OCI-LY3 (cell line): ENCODE data around the gene ABCA2.
"Not testable (repeated sequence)": the region's sequence is repeated elsewhere in the genome, so short reads cannot be mapped to it uniquely, and the experiment has no call there.

Experiments
- H2AFZ ChIP-seq: fragments of 200-600, 300-600 bp; shearing (Covaris generic); 2 replicates; pipeline ENCODE4 v1.6.0; 2014; ENCODE audit warnings: antibody characterized with exemption, low read depth, low read length
- H3K27ac ChIP-seq: fragments of 200-600, 300-600 bp; sonication (generic); 2 replicates; pipeline ENCODE4 v1.5.1; 2014; ENCODE audit warnings: mild to moderate bottlenecking, low read length, moderate library complexity, mixed read lengths
- H3K27me3 ChIP-seq: fragments of 200-600, 300-600 bp; sonication (generic); 2 replicates; pipeline ENCODE4 v1.6.1; 2014; ENCODE audit warnings: low read depth, low read length, mixed read lengths
- H3K36me3 ChIP-seq: fragments of 200-600, 300-600 bp; sonication (generic); replicated peaks from 2 replicates; pipeline ENCODE3; 2014; ENCODE audit warnings: low read depth, low read length, mixed read lengths
- H3K4me1 ChIP-seq: fragments of 300-600, 200-600 bp; sonication (generic); 2 replicates; pipeline ENCODE4 v1.6.1; 2014; ENCODE audit warnings: low read length, mixed read lengths
- H3K4me2 ChIP-seq: fragments of 200-600, 300-600 bp; sonication (generic); 2 replicates; pipeline ENCODE4 v1.6.1; 2014; ENCODE audit warnings: low read length, mixed read lengths
- H3K4me3 ChIP-seq: fragments of 300-600, 200-600 bp; sonication (generic); 2 replicates; pipeline ENCODE4 v1.5.1; 2014; ENCODE audit warnings: antibody characterized with exemption, mild to moderate bottlenecking, low read length, moderate library complexity
- H3K79me2 ChIP-seq: fragments of 300-600, 200-600 bp; shearing (Covaris generic); 2 replicates; pipeline ENCODE4 v1.6.1; 2014; ENCODE audit warnings: mild to moderate bottlenecking, low read length, mixed read lengths
- H3K9ac ChIP-seq: fragments of 300-600, 200-600 bp; shearing (Covaris generic); 2 replicates; pipeline ENCODE4 v1.6.0; 2014; ENCODE audit warnings: mild to moderate bottlenecking, low read length, moderate library complexity
- H3K9me3 ChIP-seq: fragments of 200-600, 300-600 bp; shearing (Covaris generic); 2 replicates; pipeline ENCODE4 v1.6.1; 2014; ENCODE audit warnings: low read length, mixed read lengths; ENCODE audit not compliant: insufficient read depth
- H4K20me1 ChIP-seq: fragments of 200-600, 300-600 bp; sonication (generic); 2 replicates; pipeline ENCODE4 v1.6.1; 2016; ENCODE audit warnings: low read length, mixed read lengths; ENCODE audit not compliant: insufficient read depth
- EZH2phosphoT487 ChIP-seq: fragments of 200-600 bp; shearing (Covaris generic); IDR thresholded peaks from 2 replicates; pipeline ENCODE4 v1.6.1; 2018; ENCODE audit warnings: antibody characterized with exemption, mixed run types, low read depth
- TF ChIP-seq, protein P1 (sequence below): fragments of 200-600, 300-600 bp; sonication (generic); IDR thresholded peaks from 2 replicates; pipeline ENCODE4 v1.5.1; 2014; ENCODE audit warnings: antibody characterized with exemption, low read length, low read depth

Gene ABCA2

GRCh38 chr9:137034709-137035506 lies 6.9 kb upstream of the ABCA2 start:
- Histone ChIP-seq H2AFZ (no peak overlapping the region), H3K9ac (peak overlapping the region; percentile 58), H3K4me2 (peak overlapping the region; percentile 97), H3K79me2 (no peaks in the 10 kb centered on the region), H3K36me3 (no peaks in the 10 kb centered on the region), H3K4me1 (peaks cover 30% of the 10 kb centered on the region), H3K9me3 (no peaks in the 10 kb centered on the region), H3K4me3 (peak overlapping the region; percentile 72), H3K27ac (peak overlapping the region; percentile 81), H3K27me3 (0 out of 2 replicates have a peak, but pooled peaks cover 9% of the 10 kb centered on the region), H4K20me1 (no peaks in the 10 kb centered on the region)
- no peak for TF ChIP-seq EZH2phosphoT487
- TF ChIP-seq, protein P1, sequence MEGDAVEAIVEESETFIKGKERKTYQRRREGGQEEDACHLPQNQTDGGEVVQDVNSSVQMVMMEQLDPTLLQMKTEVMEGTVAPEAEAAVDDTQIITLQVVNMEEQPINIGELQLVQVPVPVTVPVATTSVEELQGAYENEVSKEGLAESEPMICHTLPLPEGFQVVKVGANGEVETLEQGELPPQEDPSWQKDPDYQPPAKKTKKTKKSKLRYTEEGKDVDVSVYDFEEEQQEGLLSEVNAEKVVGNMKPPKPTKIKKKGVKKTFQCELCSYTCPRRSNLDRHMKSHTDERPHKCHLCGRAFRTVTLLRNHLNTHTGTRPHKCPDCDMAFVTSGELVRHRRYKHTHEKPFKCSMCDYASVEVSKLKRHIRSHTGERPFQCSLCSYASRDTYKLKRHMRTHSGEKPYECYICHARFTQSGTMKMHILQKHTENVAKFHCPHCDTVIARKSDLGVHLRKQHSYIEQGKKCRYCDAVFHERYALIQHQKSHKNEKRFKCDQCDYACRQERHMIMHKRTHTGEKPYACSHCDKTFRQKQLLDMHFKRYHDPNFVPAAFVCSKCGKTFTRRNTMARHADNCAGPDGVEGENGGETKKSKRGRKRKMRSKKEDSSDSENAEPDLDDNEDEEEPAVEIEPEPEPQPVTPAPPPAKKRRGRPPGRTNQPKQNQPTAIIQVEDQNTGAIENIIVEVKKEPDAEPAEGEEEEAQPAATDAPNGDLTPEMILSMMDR = peak; percentile 87

DNA sequence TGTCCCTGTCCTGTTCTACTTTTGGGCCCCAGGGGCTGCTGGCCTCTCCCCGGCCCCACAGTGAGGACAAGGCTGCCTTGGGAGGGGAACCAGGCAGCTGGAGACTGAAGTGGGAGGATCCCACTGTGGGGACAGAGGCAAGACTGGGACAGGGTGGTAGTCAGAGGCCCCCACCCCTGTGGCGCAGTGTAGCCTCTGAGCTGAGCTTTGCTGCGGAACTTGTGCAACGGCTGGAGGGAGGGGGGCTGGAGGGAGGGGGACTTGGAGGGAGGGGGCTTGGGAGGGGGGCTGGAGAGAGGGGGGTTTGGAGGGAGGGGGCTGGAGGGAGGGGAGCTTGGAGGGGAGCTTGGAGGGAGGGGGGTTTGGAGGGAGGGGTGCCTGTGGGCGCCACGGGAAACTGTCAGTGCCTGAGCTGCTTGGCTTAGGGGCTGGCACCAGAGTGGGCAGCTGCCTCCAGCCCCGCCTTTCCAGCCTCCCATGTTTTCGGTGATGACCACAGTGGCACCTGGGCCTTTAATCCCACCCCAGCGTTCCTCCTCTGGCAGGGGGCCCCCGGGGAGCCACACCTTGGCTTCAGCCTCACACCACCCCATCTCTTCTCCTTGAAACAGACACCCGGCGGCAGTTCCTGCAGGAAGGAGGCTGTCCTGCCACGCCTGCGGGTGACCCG lies 6.1 kb upstream of the ABCA2 start:
- Histone ChIP-seq H3K4me1 (peaks cover 36% of the 10 kb centered on the region), H3K4me3 (peak overlapping the region; percentile 72), H2AFZ (no peak overlapping the region), H3K9ac (peak overlapping the region; percentile 58), H3K4me2 (peak overlapping the region; percentile 97), H4K20me1 (no peaks in the 10 kb centered on the region), H3K27ac (peak overlapping the region; percentile 81), H3K27me3 (0 out of 2 replicates have a peak, but pooled peaks cover 6% of the 10 kb centered on the region), H3K79me2 (no peaks in the 10 kb centered on the region), H3K36me3 (no peaks in the 10 kb centered on the region), H3K9me3 (no peaks in the 10 kb centered on the region)
- TF ChIP-seq EZH2phosphoT487 = no peak
- TF ChIP-seq, protein P1 = no peak

- H4K20me1 ChIP-seq, H3K27me3 ChIP-seq, H2AFZ ChIP-seq, H3K27ac ChIP-seq, H3K4me3 ChIP-seq, H3K79me2 ChIP-seq, H3K4me2 ChIP-seq, H3K9ac ChIP-seq, H3K36me3 ChIP-seq, H3K9me3 ChIP-seq: not testable (repeated sequence)
- H3K4me1 ChIP-seq = peaks cover 40% of the 10 kb centered on the region
These were observed 5.4 kb upstream of the ABCA2 start for GRCh38 chr9:137033481-137033880.

DNA sequence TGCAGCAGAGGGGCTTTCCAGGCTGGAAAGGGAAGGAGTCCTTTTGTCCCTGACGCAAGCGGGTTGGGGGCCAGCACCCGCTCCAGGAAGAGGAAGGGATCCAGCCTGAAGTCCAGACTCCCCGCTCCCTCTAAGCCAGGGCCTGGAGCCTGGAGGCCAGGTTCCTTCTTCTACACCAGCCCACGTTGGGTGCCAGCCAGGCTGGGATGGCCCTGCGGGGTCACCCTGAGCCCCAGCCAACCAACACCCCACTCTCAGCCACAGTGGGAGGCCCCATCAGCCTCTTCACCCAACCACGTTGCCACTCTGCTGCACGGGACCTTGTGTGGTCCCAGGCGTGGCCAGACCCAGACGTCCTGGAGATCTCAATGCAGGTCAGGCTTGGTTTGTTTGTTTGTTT lies 4.8 kb upstream of the ABCA2 start:
- Histone ChIP-seq H3K27ac (no peak overlapping the region), H3K9ac (peak overlapping the region; percentile 13; the same call in 1 of the 2 replicates), H3K9me3 (no peaks in the 10 kb centered on the region), H3K79me2 (no peaks in the 10 kb centered on the region), H3K4me3 (peak overlapping the region; percentile 19; the same call in 1 of the 2 replicates), H3K36me3 (no peaks in the 10 kb centered on the region), H2AFZ (no peak overlapping the region), H3K4me1 (peaks cover 40% of the 10 kb centered on the region), H3K4me2 (peak overlapping the region; percentile 48; the same call in 1 of the 2 replicates), H4K20me1 (no peaks in the 10 kb centered on the region), H3K27me3 (no peaks in the 10 kb centered on the region)
- TF ChIP-seq EZH2phosphoT487 = no peak
- TF ChIP-seq, protein P1 = no peak
